ENCODE measurements around the gene CD44. TPM values are rescaled to one million over a fixed set of nuclear protein-coding genes. Genes with fewer than 3 reads are reported as not detected.
A peak's percentile ranks its signal among the peaks of the same experiment; 100 is the strongest.

Gene CD44
- total and polyA plus RNA-seq, 12 donors: 7.0 to 104 (median 25.2) TPM

DNA sequence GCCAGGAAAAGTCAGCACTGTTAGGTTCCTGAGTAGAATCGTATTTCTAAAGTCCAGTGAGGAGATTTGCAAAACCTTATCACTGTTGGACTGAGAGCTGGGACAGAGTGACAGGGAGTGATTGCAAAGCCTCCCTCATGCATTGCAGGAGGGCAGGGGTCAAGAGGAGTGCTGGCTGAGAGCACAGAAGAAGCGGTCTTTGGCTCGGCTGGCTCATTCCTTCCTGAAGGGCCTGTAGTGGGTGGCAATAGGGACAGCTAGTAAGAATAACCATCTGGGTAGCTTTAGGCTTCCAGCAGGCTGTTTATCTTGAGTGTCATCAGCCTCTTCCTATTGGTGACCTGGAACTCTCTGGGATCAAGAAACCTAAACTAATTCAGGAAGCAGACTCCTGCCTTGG is 53.4 kb downstream of the CD44 start:
- peak overlapping the region in 8 of 10 donors; percentile 11 to 75 (median 42) for H3K27ac ChIP-seq
- no peaks in the 10 kb centered on the region for H3K9me3 ChIP-seq
- intact Hi-C loops (cut with DNase I): loop anchor here in 1 of 10 donors (10.0 kb wide), 1 partner anchor 122 kb away; no protein-coding TSS in a partner anchor
- TF ChIP-seq, protein P1, sequence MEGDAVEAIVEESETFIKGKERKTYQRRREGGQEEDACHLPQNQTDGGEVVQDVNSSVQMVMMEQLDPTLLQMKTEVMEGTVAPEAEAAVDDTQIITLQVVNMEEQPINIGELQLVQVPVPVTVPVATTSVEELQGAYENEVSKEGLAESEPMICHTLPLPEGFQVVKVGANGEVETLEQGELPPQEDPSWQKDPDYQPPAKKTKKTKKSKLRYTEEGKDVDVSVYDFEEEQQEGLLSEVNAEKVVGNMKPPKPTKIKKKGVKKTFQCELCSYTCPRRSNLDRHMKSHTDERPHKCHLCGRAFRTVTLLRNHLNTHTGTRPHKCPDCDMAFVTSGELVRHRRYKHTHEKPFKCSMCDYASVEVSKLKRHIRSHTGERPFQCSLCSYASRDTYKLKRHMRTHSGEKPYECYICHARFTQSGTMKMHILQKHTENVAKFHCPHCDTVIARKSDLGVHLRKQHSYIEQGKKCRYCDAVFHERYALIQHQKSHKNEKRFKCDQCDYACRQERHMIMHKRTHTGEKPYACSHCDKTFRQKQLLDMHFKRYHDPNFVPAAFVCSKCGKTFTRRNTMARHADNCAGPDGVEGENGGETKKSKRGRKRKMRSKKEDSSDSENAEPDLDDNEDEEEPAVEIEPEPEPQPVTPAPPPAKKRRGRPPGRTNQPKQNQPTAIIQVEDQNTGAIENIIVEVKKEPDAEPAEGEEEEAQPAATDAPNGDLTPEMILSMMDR (IDR thresholded peaks at IDR 0.05): no peak
- peaks cover 0 to 100% (median 0%) of the 10 kb centered on the region in 9 donors for H3K36me3 ChIP-seq
- no peaks in the 10 kb centered on the region for H3K27me3 ChIP-seq
- H3K4me3 ChIP-seq: no peak overlapping the region
- ATAC-seq (peak; percentile 81 to 96 (median 88)), DNase-seq (peak; percentile 53 to 58)
- peaks cover 2 to 78% (median 27%) of the 10 kb centered on the region in 9 donors for H3K4me1 ChIP-seq
- WGBS, 2 donors: 13 to 14% methylated on average over 3 of the region's 3 CpGs

DNA sequence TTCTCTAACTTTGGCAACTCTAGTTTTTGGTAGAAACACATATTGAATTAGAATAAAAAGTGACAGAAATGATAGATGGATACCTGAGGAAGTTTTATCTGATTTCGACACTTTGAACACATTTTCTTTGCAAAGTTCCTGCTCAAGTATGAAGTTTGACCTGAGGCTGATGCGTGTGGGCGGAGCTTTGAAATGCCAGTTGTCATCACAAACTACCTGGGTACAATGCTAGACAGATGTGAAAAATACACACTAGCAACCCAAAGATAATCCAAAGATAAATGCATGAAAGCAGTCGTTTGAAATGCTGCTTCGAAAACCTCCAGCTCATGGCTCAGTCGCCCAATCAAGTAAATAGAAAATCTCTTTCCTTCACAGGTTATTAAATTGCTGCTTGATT is 54.8 kb downstream of the CD44 start:
- TF ChIP-seq, protein P1 (IDR thresholded peaks at IDR 0.05): no peak
- Histone ChIP-seq H3K36me3 (peaks cover 0 to 100% (median 0%) of the 10 kb centered on the region in 9 donors), H3K27ac (no peak overlapping the region), H3K9me3 (no peaks in the 10 kb centered on the region), H3K4me1 (peaks cover 2 to 65% (median 27%) of the 10 kb centered on the region in 9 donors), H3K4me3 (no peak overlapping the region), H3K27me3 (no peaks in the 10 kb centered on the region)
- ATAC-seq: no peak
- DNase-seq: no peak
- 91 to 93% methylated on average over 6 of the region's 6 CpGs for WGBS, 2 donors
- intact Hi-C loops (cut with DNase I): loop anchor here in 1 of 10 donors (10.0 kb wide), 1 partner anchor 121 kb away; no protein-coding TSS in a partner anchor

DNA sequence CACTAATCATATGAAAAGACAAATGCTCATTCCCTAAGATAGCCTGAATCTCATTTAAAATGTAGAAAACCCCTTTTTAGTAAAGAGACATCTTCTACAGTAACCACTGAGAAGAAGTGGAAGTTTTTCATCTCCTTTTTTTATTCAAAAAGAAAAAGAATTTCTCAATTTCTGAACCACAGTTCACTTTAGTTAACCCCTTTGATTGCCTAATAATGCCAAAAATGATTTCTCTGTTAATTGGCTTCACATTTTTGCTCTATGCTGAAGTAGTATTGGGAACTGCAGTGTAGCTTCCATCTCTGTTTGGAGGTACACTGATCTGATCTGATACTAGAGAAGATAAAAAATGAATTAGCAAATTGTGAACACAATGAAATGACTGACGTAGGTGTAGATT is 58.3 kb downstream of the CD44 start:
- H3K27ac ChIP-seq: no peak overlapping the region
- ATAC-seq: no peak
- H3K9me3 ChIP-seq: no peaks in the 10 kb centered on the region
- no peaks in the 10 kb centered on the region for H3K27me3 ChIP-seq
- 90 to 98% methylated on average over 1 of the region's 1 CpG for WGBS, 2 donors
- no peak for DNase-seq
- no peak overlapping the region for H3K4me3 ChIP-seq
- intact Hi-C loops (cut with DNase I): loop anchor here in 2 of 10 donors (5.0 to 10.0 kb wide), 2 partner anchors 118 to 1235 kb away; no protein-coding TSS in a partner anchor
- H3K4me1 ChIP-seq: peaks cover 0 to 32% (median 12%) of the 10 kb centered on the region in 9 donors
- H3K36me3 ChIP-seq: peaks cover 0 to 100% (median 0%) of the 10 kb centered on the region in 9 donors
- TF ChIP-seq, protein P1 (IDR thresholded peaks at IDR 0.05): no peak

DNA sequence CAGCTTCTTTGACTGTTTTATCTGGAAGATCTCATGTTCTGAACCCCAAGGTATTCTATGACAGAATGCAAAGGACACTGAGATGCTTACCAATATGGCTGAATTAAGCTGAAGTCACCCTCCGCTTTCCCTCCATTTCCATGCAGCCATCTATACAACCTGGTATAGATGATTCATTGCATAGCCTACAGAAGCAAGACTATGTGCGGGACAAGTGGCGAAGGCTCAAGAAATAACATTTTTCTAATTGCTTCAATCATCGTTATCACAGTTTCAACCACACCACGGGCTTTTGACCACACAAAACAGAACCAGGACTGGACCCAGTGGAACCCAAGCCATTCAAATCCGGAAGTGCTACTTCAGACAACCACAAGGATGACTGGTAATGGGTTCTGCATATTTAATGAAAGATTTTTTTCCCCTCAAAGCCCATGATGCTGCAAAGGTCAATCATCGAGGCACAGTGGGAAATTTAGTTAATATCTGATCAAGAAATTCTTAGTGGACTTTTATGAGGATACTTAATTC is 61.9 kb downstream of the CD44 start:
- H3K36me3 ChIP-seq: peaks cover 0 to 100% (median 0%) of the 10 kb centered on the region in 9 donors
- H3K4me3 ChIP-seq: no peak overlapping the region
- peaks cover 0 to 4% (median 0%) of the 10 kb centered on the region in 9 donors for H3K4me1 ChIP-seq
- WGBS, 2 donors: 96% methylated on average over 7 of the region's 7 CpGs
- H3K27ac ChIP-seq: no peak overlapping the region
- TF ChIP-seq, protein P1 (IDR thresholded peaks at IDR 0.05): no peak
- intact Hi-C loops (cut with DNase I): no loop called here
- H3K9me3 ChIP-seq: no peaks in the 10 kb centered on the region
- H3K27me3 ChIP-seq: no peaks in the 10 kb centered on the region
- ATAC-seq (no peak), DNase-seq (no peak)
